HepG2 (cell line): ENCODE measurements around the gene PRR36. TPM values are rescaled to one million over a fixed set of nuclear protein-coding genes. Genes with fewer than 3 reads are reported as not detected.

Experiments
- CBFB ChIP-seq: sonication (generic); formaldehyde crosslinking; IDR thresholded peaks from 2 replicates; pipeline ENCODE4 v1.4.0; 2020; ENCODE audit warnings: missing genetic modification reagents
- DRAP1 ChIP-seq: IDR thresholded peaks from 2 replicates; pipeline ENCODE4 v1.6.1; 2016; ENCODE audit warnings: missing genetic modification reagents, missing compliant biosample characterization
- HNF1A ChIP-seq, 2 experiments: sonication (generic) in 1 of 2; formaldehyde crosslinking in 1 of 2; IDR thresholded peaks; 2 replicates each; pipeline versions ENCODE4 v1.4.0 to v1.6.1; 2016 to 2020; ENCODE audit warnings: borderline replicate concordance in 1 of 2, low read depth in 1 of 2, mild to moderate bottlenecking in 1 of 2, missing genetic modification reagents in 1 of 2
- MTERF4 ChIP-seq: sonication (generic); formaldehyde crosslinking; IDR thresholded peaks from 2 replicates; pipeline ENCODE4 v1.8.0; 2023; ENCODE audit warnings: mild to moderate bottlenecking, missing genetic modification reagents
- MTF2 ChIP-seq: sonication (generic); formaldehyde crosslinking; IDR thresholded peaks from 2 replicates; pipeline ENCODE4 v1.5.0; 2020; ENCODE audit warnings: missing genetic modification reagents, borderline replicate concordance
- TAF1 ChIP-seq: sonication (generic); formaldehyde crosslinking; IDR thresholded peaks from 2 replicates; pipeline ENCODE4 v1.4.0; 2020; ENCODE audit warnings: missing genetic modification reagents
- YEATS4 ChIP-seq: sonication (generic); formaldehyde crosslinking; IDR thresholded peaks from 2 replicates; pipeline ENCODE4 v1.4.0; 2020; ENCODE audit warnings: missing genetic modification reagents, borderline replicate concordance
- ZBTB8A ChIP-seq: sonication (generic); formaldehyde crosslinking; IDR thresholded peaks from 2 replicates; pipeline ENCODE4 v1.4.0; 2020; ENCODE audit warnings: mild to moderate bottlenecking, low read depth, missing genetic modification reagents, borderline replicate concordance
- ZNF329 ChIP-seq: sonication (generic); formaldehyde crosslinking; IDR thresholded peaks from 2 replicates; pipeline ENCODE4 v1.9.0; 2021; ENCODE audit warnings: low read depth, mild to moderate bottlenecking, missing genetic modification reagents
- ZNF460 ChIP-seq: sonication (generic); formaldehyde crosslinking; IDR thresholded peaks from 2 replicates; pipeline ENCODE4 v1.5.1; 2020; ENCODE audit warnings: missing genetic modification reagents, mild to moderate bottlenecking, borderline replicate concordance
- ZNF567 ChIP-seq: sonication (generic); formaldehyde crosslinking; IDR thresholded peaks from 2 replicates; pipeline ENCODE4 v1.8.1; 2023; ENCODE audit warnings: mild to moderate bottlenecking, missing genetic modification reagents, borderline replicate concordance
- polyA plus RNA-seq, 8 experiments: library from polyadenylated mRNA; depleted of rRNA in 3 of 8; stranded (reverse) in 7 of 8; unstranded in 1 of 8; fragments of >200 nt; fragmentation: Illumina TruSeq in 4 of 8; extraction: Trizol in 4 of 8; gene quantifications; 2 replicates each; pipeline versions ENCODE4 v1.2.1 to v1.2.3, GENCODE V29; 2011 to 2016; ENCODE audit warnings: low read depth in 4 of 8, missing spikeins in 1 of 8, mixed read lengths in 1 of 8; ENCODE audit not compliant: insufficient read depth in 1 of 8
- total RNA-seq, 5 experiments: library from RNA; depleted of rRNA; stranded (reverse); fragments of >200 nt; fragmentation: Illumina TruSeq; extraction: Trizol; gene quantifications; 2 replicates each; pipeline ENCODE4 v1.2.3, GENCODE V29; 2016; ENCODE audit warnings: low read depth in 1 of 5
- TF ChIP-seq, protein P1 (sequence below): IDR thresholded peaks from 2 replicates; pipeline ENCODE4 v1.4.0; 2020; ENCODE audit warnings: mild to moderate bottlenecking, missing genetic modification reagents
- TF ChIP-seq, protein P2 (sequence below): sonication (generic); formaldehyde crosslinking; IDR thresholded peaks from 2 replicates; pipeline ENCODE4 v1.4.0; 2020; ENCODE audit warnings: missing genetic modification reagents

The PRR36 gene
- total and polyA plus RNA-seq, 2 of the 13 experiments (the other 11 are each of a cell fraction or from before 2014, with no cell fraction given), result 0.07 to 0.17 TPM

DNA sequence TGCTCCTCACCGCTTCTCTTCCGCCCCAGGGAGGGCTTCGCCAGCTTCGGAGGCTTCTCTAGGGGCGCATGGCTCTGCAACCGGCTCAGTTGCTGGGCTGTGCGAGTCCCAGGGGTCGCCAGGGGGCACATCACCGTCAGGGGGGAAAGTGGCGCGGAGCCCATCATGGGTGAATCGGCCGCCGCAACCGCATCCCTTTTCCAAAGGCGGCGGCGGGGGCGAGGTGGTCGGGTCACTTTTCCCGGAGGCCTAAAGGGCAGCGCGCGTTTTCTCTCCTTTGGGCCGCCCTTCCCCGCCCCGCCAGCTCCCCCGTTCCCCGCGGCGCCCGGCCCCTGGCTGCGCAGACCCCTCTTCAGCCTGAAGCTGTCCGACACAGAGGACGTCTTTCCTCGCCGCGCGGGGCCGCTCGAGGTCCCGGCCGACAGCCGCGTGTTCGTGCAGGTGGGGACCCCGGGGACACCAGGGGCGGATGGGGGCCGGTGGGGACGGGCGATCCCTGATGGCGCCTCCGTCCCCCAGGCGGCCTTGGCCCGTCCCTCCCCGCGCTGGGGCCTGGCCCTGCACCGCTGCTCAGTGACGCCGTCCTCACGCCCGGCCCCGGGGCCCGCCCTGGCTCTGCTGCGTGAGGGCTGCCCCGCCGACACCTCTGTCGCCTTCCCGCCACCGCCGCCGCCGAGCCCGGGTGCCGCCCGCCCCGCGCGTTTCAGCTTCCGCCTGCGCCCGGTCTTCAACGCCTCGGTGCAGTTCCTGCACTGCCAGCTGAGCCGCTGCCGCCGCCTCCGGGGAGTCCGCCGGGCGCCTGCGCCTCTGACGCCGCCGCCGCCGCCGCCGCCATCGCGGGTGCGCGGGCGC is 42.1 kb upstream of the PRR36 start (continued):
- TF ChIP-seq HNF1A (IDR thresholded peaks at IDR 0.05; ENCODE audit: low read depth) (no peak), HNF1A (CRISPR knock-in tag; IDR thresholded peaks at IDR 0.05; ENCODE audit: borderline replicate concordance) (0 out of 2 replicates have a peak, but pooled peaks have one; percentile 42), ZBTB8A (CRISPR knock-in tag) (no peak), TAF1 (no peak), DRAP1 (CRISPR knock-in tag) (no peak), MTF2 (CRISPR knock-in tag) (0 out of 2 replicates have a peak, but pooled peaks have one; percentile 43), MTERF4 (CRISPR knock-in tag) (peak; percentile 48; the same call in 1 of the 2 replicates), YEATS4 (peak; percentile 70), ZNF567 (CRISPR knock-in tag) (no peak), ZNF329 (CRISPR knock-in tag) (0 out of 2 replicates have a peak, but pooled peaks have one; percentile 27), ZNF460 (CRISPR knock-in tag) (no peak), CBFB (CRISPR knock-in tag) (no peak)
- TF ChIP-seq, protein P1, sequence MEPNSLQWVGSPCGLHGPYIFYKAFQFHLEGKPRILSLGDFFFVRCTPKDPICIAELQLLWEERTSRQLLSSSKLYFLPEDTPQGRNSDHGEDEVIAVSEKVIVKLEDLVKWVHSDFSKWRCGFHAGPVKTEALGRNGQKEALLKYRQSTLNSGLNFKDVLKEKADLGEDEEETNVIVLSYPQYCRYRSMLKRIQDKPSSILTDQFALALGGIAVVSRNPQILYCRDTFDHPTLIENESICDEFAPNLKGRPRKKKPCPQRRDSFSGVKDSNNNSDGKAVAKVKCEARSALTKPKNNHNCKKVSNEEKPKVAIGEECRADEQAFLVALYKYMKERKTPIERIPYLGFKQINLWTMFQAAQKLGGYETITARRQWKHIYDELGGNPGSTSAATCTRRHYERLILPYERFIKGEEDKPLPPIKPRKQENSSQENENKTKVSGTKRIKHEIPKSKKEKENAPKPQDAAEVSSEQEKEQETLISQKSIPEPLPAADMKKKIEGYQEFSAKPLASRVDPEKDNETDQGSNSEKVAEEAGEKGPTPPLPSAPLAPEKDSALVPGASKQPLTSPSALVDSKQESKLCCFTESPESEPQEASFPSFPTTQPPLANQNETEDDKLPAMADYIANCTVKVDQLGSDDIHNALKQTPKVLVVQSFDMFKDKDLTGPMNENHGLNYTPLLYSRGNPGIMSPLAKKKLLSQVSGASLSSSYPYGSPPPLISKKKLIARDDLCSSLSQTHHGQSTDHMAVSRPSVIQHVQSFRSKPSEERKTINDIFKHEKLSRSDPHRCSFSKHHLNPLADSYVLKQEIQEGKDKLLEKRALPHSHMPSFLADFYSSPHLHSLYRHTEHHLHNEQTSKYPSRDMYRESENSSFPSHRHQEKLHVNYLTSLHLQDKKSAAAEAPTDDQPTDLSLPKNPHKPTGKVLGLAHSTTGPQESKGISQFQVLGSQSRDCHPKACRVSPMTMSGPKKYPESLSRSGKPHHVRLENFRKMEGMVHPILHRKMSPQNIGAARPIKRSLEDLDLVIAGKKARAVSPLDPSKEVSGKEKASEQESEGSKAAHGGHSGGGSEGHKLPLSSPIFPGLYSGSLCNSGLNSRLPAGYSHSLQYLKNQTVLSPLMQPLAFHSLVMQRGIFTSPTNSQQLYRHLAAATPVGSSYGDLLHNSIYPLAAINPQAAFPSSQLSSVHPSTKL (CRISPR knock-in tag), result no peak
- TF ChIP-seq, protein P2, sequence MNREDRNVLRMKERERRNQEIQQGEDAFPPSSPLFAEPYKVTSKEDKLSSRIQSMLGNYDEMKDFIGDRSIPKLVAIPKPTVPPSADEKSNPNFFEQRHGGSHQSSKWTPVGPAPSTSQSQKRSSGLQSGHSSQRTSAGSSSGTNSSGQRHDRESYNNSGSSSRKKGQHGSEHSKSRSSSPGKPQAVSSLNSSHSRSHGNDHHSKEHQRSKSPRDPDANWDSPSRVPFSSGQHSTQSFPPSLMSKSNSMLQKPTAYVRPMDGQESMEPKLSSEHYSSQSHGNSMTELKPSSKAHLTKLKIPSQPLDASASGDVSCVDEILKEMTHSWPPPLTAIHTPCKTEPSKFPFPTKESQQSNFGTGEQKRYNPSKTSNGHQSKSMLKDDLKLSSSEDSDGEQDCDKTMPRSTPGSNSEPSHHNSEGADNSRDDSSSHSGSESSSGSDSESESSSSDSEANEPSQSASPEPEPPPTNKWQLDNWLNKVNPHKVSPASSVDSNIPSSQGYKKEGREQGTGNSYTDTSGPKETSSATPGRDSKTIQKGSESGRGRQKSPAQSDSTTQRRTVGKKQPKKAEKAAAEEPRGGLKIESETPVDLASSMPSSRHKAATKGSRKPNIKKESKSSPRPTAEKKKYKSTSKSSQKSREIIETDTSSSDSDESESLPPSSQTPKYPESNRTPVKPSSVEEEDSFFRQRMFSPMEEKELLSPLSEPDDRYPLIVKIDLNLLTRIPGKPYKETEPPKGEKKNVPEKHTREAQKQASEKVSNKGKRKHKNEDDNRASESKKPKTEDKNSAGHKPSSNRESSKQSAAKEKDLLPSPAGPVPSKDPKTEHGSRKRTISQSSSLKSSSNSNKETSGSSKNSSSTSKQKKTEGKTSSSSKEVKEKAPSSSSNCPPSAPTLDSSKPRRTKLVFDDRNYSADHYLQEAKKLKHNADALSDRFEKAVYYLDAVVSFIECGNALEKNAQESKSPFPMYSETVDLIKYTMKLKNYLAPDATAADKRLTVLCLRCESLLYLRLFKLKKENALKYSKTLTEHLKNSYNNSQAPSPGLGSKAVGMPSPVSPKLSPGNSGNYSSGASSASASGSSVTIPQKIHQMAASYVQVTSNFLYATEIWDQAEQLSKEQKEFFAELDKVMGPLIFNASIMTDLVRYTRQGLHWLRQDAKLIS (CRISPR knock-in tag), result no peak
